SH-SY5Y (cell line): ENCODE results near the gene CXCL10.

Experiments used
- GATA2 ChIP-seq: IDR thresholded peaks from 2 replicates; pipeline ENCODE4 v1.6.1; 2011; ENCODE audit warnings: mild to moderate bottlenecking, low read depth, low read length
- GATA3 ChIP-seq: IDR thresholded peaks from 2 replicates; pipeline ENCODE4 v1.6.1; 2011; ENCODE audit warnings: low read depth, mild to moderate bottlenecking, low read length, moderate library complexity

DNA sequence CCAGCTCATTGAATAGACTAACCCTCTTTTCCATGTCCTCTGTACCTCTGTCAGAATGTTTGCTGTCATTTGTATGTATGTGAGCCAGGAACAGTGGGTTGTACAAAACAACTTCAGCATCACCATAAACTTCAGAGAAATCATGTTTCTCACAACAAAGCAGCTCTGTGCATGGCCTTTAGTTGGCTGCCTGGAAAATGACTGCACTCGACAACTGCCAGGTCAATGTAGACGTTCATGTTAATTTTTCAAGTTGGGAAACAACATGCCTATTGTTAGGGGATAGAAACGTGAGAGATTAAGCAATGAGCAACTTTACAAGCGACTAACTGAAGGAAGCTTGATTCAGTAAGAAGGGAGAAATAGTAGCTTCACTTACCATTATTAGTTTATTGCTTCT is 30.4 kb upstream of the CXCL10 start:
- no peak for TF ChIP-seq GATA3
- TF ChIP-seq GATA2: no peak
